Measurements from ENCODE around the gene CD82.
"Not testable (repeated sequence)": the region's sequence is repeated elsewhere in the genome, so short reads cannot be mapped to it uniquely, and the experiment has no call there.

The CD82 gene

DNA sequence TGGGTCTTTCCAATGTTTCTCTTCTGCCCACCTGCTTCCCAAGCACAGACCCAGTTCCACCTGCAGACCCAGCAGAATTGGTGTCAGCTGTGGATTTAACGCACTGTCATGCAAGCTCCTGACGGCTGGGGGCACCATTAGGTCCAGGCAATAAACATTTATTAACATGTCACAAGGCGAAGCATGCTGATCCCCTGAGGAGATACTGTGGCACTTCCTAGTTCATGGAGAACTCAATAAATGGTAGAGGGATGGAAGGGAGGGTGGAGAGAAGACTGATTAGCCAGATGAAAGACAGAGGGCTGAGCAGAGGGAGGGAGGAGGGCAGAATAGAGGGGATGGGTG lies 93.0 kb downstream of the CD82 start:
- no peak for FAIRE-seq
- DNase-seq (ENCODE audit: low spot score) = no peak

- DNase-seq (ENCODE audit: low spot score) = no peak
- FAIRE-seq = no peak
Measured at GRCh38 chr11:44659641-44660040, 94.2 kb downstream of the CD82 start.

GRCh38 chr11:44660535-44660934 lies 95.1 kb downstream of the CD82 start:
- DNase-seq (ENCODE audit: low spot score); FAIRE-seq: not testable (repeated sequence)

GRCh38 chr11:44661311-44661717 lies 95.9 kb downstream of the CD82 start:
- no peak for FAIRE-seq

More at GRCh38 chr11:44661311-44661717, 95.9 kb downstream of the CD82 start:
- no peak for DNase-seq (ENCODE audit: low spot score)
